BLaER1 (cell line): ENCODE results near the gene DGKB.

Source experiments
- H3K27ac ChIP-seq: shearing (Covaris generic); formaldehyde crosslinking; 2 replicates; pipeline ENCODE4 v1.8.1; 2022
- H3K27me3 ChIP-seq: shearing (Covaris generic); formaldehyde crosslinking; 2 replicates; pipeline ENCODE4 v1.8.1; 2022
- H3K36me3 ChIP-seq: shearing (Covaris generic); formaldehyde crosslinking; 2 replicates; pipeline ENCODE4 v1.8.1; 2022
- H3K4me1 ChIP-seq: shearing (Covaris generic); formaldehyde crosslinking; 2 replicates; pipeline ENCODE4 v1.8.1; 2022
- H3K4me2 ChIP-seq: shearing (Covaris generic); formaldehyde crosslinking; 2 replicates; pipeline ENCODE4 v1.8.1; 2022
- H3K4me3 ChIP-seq: shearing (Covaris generic); formaldehyde crosslinking; 2 replicates; pipeline ENCODE4 v1.8.1; 2022
- H3K9ac ChIP-seq: shearing (Covaris generic); formaldehyde crosslinking; 2 replicates; pipeline ENCODE4 v1.8.1; 2022
- H3K9me3 ChIP-seq: shearing (Covaris generic); formaldehyde crosslinking; 2 replicates; pipeline ENCODE4 v1.8.1; 2022
- H4K20me1 ChIP-seq: shearing (Covaris generic); formaldehyde crosslinking; 2 replicates; pipeline ENCODE4 v1.8.1; 2022
- Cebpa-rat ChIP-seq: shearing (Covaris generic); IDR thresholded peaks from 2 replicates; pipeline ENCODE4 v1.8.1; 2022

Gene DGKB

DNA sequence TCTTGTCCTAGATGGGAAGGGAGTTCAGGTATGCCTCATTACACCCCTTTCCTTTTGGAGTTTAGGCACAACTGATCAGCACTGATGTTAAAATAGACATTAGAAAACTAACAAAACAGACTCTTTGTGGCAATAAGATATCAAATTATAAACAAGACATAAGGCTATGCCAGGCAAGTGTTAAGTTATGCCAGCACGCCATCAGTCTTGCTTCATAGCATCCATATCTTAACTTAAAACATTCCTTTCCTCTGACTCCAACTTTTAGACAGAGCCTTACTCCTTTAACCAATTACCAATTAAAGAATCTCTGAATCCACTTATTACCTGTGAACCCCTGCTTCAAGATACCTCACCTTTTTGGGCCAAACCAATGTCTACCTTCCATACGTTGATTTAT, 786.9 kb downstream of the DGKB start:
- no peak for TF ChIP-seq Cebpa-rat
- Histone ChIP-seq H3K4me1 (no peaks in the 10 kb centered on the region), H3K9me3 (no peaks in the 10 kb centered on the region), H3K27me3 (no peaks in the 10 kb centered on the region), H4K20me1 (no peaks in the 10 kb centered on the region), H3K27ac (no peak overlapping the region), H3K9ac (no peak overlapping the region), H3K36me3 (no peaks in the 10 kb centered on the region), H3K4me2 (no peak overlapping the region), H3K4me3 (no peak overlapping the region)

DNA sequence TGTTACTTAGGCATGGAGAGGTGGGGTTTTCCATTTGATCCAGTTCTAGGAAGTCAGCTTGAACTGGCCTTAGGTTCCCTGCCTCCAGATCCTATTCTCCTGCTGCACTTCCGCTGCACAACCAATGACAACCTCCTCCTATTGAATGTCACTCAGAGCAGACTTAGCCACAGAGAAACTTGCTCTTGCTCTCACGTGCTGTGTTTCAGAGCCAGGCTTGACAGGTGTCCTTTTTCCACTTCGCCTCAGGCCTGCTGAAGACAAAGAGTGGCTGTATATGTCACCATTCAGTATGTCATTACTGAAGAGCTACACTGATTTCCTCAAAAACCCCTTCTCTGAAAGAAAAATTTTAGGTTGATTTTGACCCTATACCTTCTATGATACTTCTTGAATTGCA, 797.7 kb downstream of the DGKB start:
- H3K9me3 ChIP-seq = no peaks in the 10 kb centered on the region
- no peaks in the 10 kb centered on the region for H4K20me1 ChIP-seq
- H3K27ac ChIP-seq = no peak overlapping the region
- H3K4me1 ChIP-seq = no peaks in the 10 kb centered on the region
- H3K4me2 ChIP-seq = no peak overlapping the region
- TF ChIP-seq Cebpa-rat = no peak
- H3K9ac ChIP-seq = no peak overlapping the region
- H3K4me3 ChIP-seq = no peak overlapping the region
- no peaks in the 10 kb centered on the region for H3K36me3 ChIP-seq
- H3K27me3 ChIP-seq = no peaks in the 10 kb centered on the region

DNA sequence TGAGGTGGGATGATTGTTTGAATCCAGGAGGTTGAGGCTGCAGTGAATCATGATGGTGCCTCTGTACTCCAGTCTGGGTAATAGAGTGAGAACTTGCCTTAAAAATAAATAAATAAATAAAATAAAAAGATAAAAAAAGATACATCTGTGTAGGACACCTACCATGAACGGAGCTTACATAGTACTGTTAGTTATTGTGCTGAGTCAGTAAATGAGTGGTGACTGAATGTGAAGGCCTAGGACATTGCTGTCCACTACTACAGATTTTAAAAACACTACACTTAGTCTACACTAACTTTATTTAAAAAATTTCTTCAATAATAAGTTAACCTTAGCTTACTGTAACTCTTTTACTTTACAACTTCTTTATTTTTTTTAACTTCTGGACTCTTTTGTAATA, 806.4 kb downstream of the DGKB start:
- H4K20me1 ChIP-seq = no peaks in the 10 kb centered on the region
- H3K9me3 ChIP-seq = no peaks in the 10 kb centered on the region
- H3K4me3 ChIP-seq = no peak overlapping the region
- TF ChIP-seq Cebpa-rat = no peak
- no peaks in the 10 kb centered on the region for H3K36me3 ChIP-seq
- H3K9ac ChIP-seq = no peak overlapping the region
- no peaks in the 10 kb centered on the region for H3K4me1 ChIP-seq
- no peak overlapping the region for H3K4me2 ChIP-seq
- no peaks in the 10 kb centered on the region for H3K27me3 ChIP-seq
- no peak overlapping the region for H3K27ac ChIP-seq

DNA sequence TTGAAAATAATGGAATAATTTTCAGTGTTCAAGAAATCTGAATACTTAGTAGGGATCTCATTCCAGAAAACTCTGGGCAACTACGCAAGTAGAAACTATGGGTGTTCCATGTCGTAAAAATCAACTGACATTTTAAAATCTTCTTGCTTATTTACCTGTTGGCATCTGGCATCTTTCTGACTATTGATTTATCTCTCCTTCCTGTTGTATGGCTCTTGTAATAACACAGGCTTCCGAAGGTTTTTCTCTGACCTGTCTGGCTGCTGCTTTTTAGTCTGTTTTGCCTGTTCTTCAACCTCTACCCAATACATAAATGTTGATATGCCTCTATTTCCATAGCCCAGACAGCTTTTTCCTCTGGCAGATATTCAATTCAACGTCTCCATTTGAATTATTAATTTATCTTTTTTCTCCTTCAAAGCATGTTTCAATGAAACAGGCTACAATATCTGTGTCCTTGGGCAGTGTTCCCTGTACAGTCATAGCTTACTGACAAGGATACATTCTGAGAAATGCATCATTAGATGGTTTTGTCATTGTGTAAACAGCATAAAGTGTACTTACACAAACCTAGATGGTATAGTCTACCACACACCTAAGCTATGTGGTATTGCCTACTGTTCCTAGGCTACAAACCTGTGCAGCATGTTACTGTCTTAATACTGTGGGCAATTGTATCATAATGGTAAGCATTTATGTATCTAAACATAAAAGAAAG, 807.2 kb downstream of the DGKB start:
- no peaks in the 10 kb centered on the region for H3K9me3 ChIP-seq
- H3K9ac ChIP-seq = no peak overlapping the region
- H3K27ac ChIP-seq = no peak overlapping the region
- no peaks in the 10 kb centered on the region for H3K27me3 ChIP-seq
- no peak for TF ChIP-seq Cebpa-rat
- no peak overlapping the region for H3K4me2 ChIP-seq
- H3K4me3 ChIP-seq = no peak overlapping the region
- H4K20me1 ChIP-seq = no peaks in the 10 kb centered on the region
- H3K36me3 ChIP-seq = no peaks in the 10 kb centered on the region
- H3K4me1 ChIP-seq = no peaks in the 10 kb centered on the region
